ENCODE measurements around the gene TESMIN.

Gene TESMIN

DNA sequence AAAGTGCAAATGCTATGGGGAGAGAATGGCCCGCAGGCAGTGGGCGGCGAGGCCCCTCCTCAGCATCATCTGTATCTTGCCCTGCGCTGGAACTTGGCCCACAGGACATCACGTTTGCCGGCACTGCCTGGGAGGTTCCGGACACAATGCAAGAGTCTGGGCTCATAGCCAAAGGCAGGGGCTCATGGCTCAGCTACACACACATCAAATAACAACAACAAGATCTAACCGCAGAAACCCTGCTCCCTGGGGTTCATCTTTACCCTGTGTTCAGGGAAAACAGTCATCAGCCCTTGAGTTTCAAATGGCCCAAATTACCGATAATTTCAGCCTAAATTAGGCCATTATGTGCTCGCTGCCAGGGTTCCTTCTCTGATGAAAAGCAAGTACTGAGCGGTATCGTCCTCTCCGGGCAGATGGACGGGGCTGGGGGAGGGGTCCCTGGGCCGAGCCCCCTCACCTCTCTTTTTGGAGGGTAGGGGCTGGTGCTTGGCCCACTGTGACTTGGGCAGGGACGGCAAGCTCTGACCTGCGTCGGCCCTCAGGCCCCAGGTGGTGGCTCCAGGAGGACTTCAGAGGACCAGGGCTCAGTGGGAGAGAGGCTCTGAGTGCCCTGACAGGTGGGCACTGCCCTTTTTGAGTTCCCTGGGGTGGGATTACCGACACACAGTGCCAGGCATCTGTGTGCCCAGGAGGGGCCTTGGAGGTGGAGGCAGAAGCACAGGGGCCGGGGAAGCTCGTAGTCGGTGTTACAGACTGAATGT, 92.0 kb downstream of the TESMIN start:
- Histone ChIP-seq H3K4me3 (ENCODE audit: extremely low read depth, insufficient read depth, low read length, poor library complexity, severe bottlenecking) (no peak overlapping the region), H3K36me3 (ENCODE audit: control insufficient read depth, insufficient read depth, low read length) (no peaks in the 10 kb centered on the region), H3K4me1 (ENCODE audit: control insufficient read depth, insufficient read depth, low read length, poor library complexity, severe bottlenecking) (no peaks in the 10 kb centered on the region), H3K9me3 (ENCODE audit: control insufficient read depth, low read length) (peaks cover 19% of the 10 kb centered on the region), H3K27ac (ENCODE audit: low read depth, low read length, severe bottlenecking) (no peak overlapping the region)
- 83 to 87% methylated on average over 18 of the region's 22 CpGs for WGBS, 2 experiments (ENCODE audit: insufficient coverage in 2 of 2)

DNA sequence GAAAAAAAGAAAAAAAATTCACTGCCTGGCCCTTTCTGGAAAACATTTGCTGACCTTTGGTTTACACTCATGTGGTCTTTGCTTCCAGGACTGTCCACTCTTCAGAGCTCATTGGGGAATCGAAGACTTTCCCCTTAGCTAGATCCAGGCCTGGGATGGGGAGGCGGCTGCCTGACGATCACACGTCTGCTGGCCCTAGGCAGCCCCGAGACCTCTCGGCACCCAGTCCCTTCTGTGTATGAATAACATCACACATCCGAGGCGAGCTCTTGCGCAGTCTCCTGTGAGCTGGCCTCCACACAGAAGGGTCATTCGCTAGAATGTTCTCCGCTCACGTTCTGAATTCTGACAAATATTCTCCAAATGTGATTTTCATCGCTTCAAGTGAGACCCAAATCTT, 92.7 kb downstream of the TESMIN start:
- H3K4me3 ChIP-seq (ENCODE audit: extremely low read depth, insufficient read depth, low read length, poor library complexity, severe bottlenecking), result no peak overlapping the region
- WGBS, 2 experiments (ENCODE audit: insufficient coverage in 2 of 2), result 91 to 95% methylated on average over 12 to 13 of the region's 13 CpGs
- no peak overlapping the region for H3K27ac ChIP-seq (ENCODE audit: low read depth, low read length, severe bottlenecking)
- no peaks in the 10 kb centered on the region for H3K4me1 ChIP-seq (ENCODE audit: control insufficient read depth, insufficient read depth, low read length, poor library complexity, severe bottlenecking)
- H3K9me3 ChIP-seq (ENCODE audit: control insufficient read depth, low read length), result peaks cover 19% of the 10 kb centered on the region
- H3K36me3 ChIP-seq (ENCODE audit: control insufficient read depth, insufficient read depth, low read length), result no peaks in the 10 kb centered on the region

GRCh38 chr11:68658097-68658496, 93.2 kb downstream of the TESMIN start:
- H3K9me3 ChIP-seq (ENCODE audit: control insufficient read depth, low read length), result peaks cover 19% of the 10 kb centered on the region
- no peak overlapping the region for H3K4me3 ChIP-seq (ENCODE audit: extremely low read depth, insufficient read depth, low read length, poor library complexity, severe bottlenecking)
- H3K36me3 ChIP-seq (ENCODE audit: control insufficient read depth, insufficient read depth, low read length), result no peaks in the 10 kb centered on the region
- 90 to 95% methylated on average over 3 to 6 of the region's 8 CpGs for WGBS, 2 experiments (ENCODE audit: insufficient coverage in 2 of 2)
- H3K4me1 ChIP-seq (ENCODE audit: control insufficient read depth, insufficient read depth, low read length, poor library complexity, severe bottlenecking), result no peaks in the 10 kb centered on the region
- no peak overlapping the region for H3K27ac ChIP-seq (ENCODE audit: low read depth, low read length, severe bottlenecking)
